22Rv1 (cell line): ENCODE data around the gene ABCC4.
"Not testable (repeated sequence)": the region's sequence is repeated elsewhere in the genome, so short reads cannot be mapped to it uniquely, and the experiment has no call there.

Experiments
- ZFX ChIP-seq: fragments of 450-650 bp; IDR thresholded peaks from 2 replicates; pipeline ENCODE4 v1.6.1; 2017; ENCODE audit warnings: antibody characterized with exemption, borderline replicate concordance
- TF ChIP-seq, protein P1 (sequence below): fragments of 450-650 bp; IDR thresholded peaks from 2 replicates; pipeline ENCODE4 v1.5.1; 2017; ENCODE audit warnings: mild to moderate bottlenecking

DNA sequence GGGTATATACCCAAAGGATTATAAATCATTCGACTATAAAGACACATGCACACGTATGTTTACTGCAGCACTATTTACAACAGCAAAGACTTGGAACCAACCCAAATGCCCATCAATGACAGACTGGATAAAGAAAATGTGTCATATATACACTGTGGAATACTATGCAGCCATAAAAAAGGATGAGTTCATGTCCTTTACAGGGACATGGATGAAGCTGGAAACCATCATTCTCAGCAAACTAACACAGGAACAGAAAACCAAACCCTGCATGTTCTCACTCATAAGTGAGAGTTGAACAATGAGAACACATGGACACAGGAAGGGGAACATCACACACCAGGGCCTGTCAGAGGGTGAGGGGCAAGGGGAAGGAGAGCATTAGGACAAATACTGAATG is 102.6 kb downstream of the ABCC4 start:
- TF ChIP-seq, protein P1, sequence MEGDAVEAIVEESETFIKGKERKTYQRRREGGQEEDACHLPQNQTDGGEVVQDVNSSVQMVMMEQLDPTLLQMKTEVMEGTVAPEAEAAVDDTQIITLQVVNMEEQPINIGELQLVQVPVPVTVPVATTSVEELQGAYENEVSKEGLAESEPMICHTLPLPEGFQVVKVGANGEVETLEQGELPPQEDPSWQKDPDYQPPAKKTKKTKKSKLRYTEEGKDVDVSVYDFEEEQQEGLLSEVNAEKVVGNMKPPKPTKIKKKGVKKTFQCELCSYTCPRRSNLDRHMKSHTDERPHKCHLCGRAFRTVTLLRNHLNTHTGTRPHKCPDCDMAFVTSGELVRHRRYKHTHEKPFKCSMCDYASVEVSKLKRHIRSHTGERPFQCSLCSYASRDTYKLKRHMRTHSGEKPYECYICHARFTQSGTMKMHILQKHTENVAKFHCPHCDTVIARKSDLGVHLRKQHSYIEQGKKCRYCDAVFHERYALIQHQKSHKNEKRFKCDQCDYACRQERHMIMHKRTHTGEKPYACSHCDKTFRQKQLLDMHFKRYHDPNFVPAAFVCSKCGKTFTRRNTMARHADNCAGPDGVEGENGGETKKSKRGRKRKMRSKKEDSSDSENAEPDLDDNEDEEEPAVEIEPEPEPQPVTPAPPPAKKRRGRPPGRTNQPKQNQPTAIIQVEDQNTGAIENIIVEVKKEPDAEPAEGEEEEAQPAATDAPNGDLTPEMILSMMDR = not testable (repeated sequence)
- not testable (repeated sequence) for TF ChIP-seq ZFX
